KMS-11 (cell line): ENCODE data around the gene SFXN2.

Source experiments
- H2AFZ ChIP-seq: fragments of 200-600 bp; sonication (generic); 2 replicates; pipeline ENCODE4 v1.6.1; 2016; ENCODE audit warnings: antibody characterized with exemption, mixed run types, low read depth
- H3K27ac ChIP-seq: fragments of 200-600 bp; sonication (generic); 2 replicates; pipeline ENCODE4 v1.6.1; 2016; ENCODE audit warnings: mild to moderate bottlenecking, mixed run types
- H3K27me3 ChIP-seq: fragments of 200-600 bp; sonication (generic); 2 replicates; pipeline ENCODE4 v1.6.1; 2017; ENCODE audit warnings: mild to moderate bottlenecking, low read depth, mixed run types, moderate library complexity; ENCODE audit not compliant: insufficient read depth
- H3K36me3 ChIP-seq: fragments of 200-600 bp; sonication (generic); 2 replicates; pipeline ENCODE4 v1.6.1; 2017; ENCODE audit warnings: mild to moderate bottlenecking, mixed run types; ENCODE audit not compliant: insufficient read depth
- H3K4me1 ChIP-seq: fragments of 200-600 bp; sonication (generic); 2 replicates; pipeline ENCODE4 v1.6.1; 2016; ENCODE audit warnings: mild to moderate bottlenecking, low read depth, mixed run types; ENCODE audit not compliant: poor library complexity, severe bottlenecking
- H3K4me2 ChIP-seq: fragments of 200-600 bp; sonication (generic); 2 replicates; pipeline ENCODE4 v1.7.0; 2016; ENCODE audit warnings: mild to moderate bottlenecking, mixed run types
- H3K4me3 ChIP-seq: fragments of 200-600 bp; sonication (generic); IDR thresholded peaks from 2 replicates; pipeline ENCODE4 v1.6.1; 2017; ENCODE audit warnings: low read depth, low read length, mixed read lengths; ENCODE audit not compliant: insufficient read depth
- H3K79me2 ChIP-seq: fragments of 200-600 bp; sonication (generic); 2 replicates; pipeline ENCODE4 v1.6.1; 2016; ENCODE audit warnings: low read depth, mixed run types; ENCODE audit not compliant: insufficient read depth
- H3K9ac ChIP-seq: fragments of 200-600 bp; sonication (generic); 2 replicates; pipeline ENCODE4 v1.6.1; 2016; ENCODE audit warnings: mild to moderate bottlenecking, mixed run types
- H4K20me1 ChIP-seq: fragments of 200-600 bp; sonication (generic); 2 replicates; pipeline ENCODE4 v1.6.1; 2016; ENCODE audit warnings: mild to moderate bottlenecking, mixed run types; ENCODE audit not compliant: insufficient read depth
- TF ChIP-seq, protein P1 (sequence below): fragments of 200-600 bp; sonication (generic); conservative IDR thresholded peaks from 2 replicates; pipeline ENCODE4 v1.6.1; 2017; ENCODE audit warnings: low read depth, mild to moderate bottlenecking, antibody characterized with exemption, low read length, moderate library complexity, mixed read lengths

SFXN2 gene

DNA sequence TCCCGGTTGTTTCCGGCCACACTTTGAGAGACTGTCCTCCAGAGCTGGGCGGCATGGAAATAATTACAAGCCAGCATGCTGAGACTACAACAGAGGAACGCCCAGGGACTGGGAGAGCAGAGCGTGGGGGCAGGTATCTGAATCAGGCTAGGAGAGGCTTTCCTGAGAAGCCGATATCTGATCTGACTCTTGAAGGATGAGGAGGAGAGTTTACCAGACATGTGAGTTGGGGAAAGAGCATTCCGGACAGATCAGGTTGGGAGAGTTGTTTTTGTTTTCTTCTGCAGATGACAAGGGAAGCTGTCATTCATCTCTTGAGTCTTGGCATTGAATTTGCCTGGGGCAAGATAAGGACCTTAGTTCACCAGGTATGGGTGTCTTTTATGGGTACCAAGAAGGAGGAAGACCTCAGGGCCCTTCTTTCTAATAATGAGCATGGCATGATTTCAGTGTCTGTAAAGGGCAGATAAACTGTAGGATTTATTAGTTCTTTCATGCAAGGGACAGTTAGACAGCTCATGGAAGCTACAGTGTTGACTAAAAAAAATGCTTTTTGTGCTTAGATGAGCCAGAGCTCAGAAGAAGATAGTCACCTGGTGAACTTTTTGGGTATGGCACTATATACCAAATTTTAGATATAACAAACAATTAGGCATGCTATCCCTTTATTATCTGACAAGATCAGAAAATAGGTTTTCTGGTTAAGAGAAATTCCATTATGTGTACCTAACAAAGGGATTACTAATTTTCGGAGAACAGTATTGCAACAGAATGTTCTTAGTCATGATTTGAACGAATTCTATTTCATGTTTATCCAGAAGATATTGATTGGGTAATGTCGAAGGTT, 65.5 kb downstream of the SFXN2 start:
- H2AFZ ChIP-seq = no peak overlapping the region
- H3K79me2 ChIP-seq = peaks cover 45% of the 10 kb centered on the region; the same call in 1 of the 2 replicates
- H4K20me1 ChIP-seq = no peaks in the 10 kb centered on the region
- TF ChIP-seq, protein P1, sequence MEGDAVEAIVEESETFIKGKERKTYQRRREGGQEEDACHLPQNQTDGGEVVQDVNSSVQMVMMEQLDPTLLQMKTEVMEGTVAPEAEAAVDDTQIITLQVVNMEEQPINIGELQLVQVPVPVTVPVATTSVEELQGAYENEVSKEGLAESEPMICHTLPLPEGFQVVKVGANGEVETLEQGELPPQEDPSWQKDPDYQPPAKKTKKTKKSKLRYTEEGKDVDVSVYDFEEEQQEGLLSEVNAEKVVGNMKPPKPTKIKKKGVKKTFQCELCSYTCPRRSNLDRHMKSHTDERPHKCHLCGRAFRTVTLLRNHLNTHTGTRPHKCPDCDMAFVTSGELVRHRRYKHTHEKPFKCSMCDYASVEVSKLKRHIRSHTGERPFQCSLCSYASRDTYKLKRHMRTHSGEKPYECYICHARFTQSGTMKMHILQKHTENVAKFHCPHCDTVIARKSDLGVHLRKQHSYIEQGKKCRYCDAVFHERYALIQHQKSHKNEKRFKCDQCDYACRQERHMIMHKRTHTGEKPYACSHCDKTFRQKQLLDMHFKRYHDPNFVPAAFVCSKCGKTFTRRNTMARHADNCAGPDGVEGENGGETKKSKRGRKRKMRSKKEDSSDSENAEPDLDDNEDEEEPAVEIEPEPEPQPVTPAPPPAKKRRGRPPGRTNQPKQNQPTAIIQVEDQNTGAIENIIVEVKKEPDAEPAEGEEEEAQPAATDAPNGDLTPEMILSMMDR = no peak
- H3K4me1 ChIP-seq = peaks cover 71% of the 10 kb centered on the region
- H3K27ac ChIP-seq = no peak overlapping the region
- no peak overlapping the region for H3K4me2 ChIP-seq
- no peaks in the 10 kb centered on the region for H3K27me3 ChIP-seq
- no peak overlapping the region for H3K9ac ChIP-seq
- no peak overlapping the region for H3K4me3 ChIP-seq
- no peaks in the 10 kb centered on the region for H3K36me3 ChIP-seq

- Histone ChIP-seq H3K4me3 (no peak overlapping the region), H2AFZ (no peak overlapping the region), H3K79me2 (peaks cover 40% of the 10 kb centered on the region; the same call in 1 of the 2 replicates), H4K20me1 (no peaks in the 10 kb centered on the region), H3K27ac (no peak overlapping the region), H3K4me1 (peaks cover 65% of the 10 kb centered on the region), H3K9ac (no peak overlapping the region), H3K36me3 (no peaks in the 10 kb centered on the region), H3K27me3 (no peaks in the 10 kb centered on the region), H3K4me2 (no peak overlapping the region)
- TF ChIP-seq, protein P1 = no peak
These were observed 66.0 kb downstream of the SFXN2 start for GRCh38 chr10:102780527-102780808.

DNA sequence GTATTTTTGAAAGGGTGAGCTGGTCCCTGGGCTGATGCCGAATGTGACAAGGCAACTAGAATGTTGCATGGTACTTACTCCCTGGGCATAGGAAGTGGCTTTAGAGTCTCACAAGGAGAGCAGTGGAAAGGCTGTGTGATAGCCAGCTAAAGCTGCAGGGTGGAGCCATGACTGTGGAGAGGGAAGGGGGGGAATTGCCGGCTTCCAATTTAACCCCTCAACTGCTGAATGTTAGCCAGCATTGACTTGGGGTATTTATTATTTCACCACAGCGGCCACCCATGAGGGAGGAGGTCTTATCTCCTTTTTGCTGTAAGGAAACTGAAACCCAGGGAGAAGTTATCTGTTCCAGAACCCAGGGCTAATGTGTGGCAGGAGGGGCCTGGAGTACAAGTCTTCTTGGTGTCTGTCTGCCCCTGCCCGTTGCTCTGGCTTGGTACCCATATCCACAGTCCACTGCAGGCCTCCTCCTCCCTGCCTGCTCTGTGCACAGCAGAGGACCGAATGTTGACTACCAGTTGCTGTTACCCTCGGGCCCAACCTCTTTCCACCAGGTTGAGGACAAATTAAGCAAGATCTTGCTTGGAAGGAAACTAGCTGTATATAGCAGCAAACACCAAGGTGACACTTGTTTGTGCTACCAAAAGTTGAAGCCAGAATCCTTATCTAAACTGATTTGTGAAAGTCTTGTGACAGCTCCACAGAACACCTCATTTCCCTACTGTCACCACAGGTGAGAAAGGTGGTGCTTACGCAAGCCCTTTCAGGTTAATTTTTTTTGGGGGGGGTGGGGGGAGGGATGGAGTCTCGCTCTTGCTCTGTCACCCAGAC, 66.9 kb downstream of the SFXN2 start:
- peak overlapping the region; percentile 34; the same call in 1 of the 2 replicates for H3K4me2 ChIP-seq
- no peaks in the 10 kb centered on the region for H4K20me1 ChIP-seq
- no peaks in the 10 kb centered on the region for H3K36me3 ChIP-seq
- no peak overlapping the region for H3K27ac ChIP-seq
- no peaks in the 10 kb centered on the region for H3K27me3 ChIP-seq
- TF ChIP-seq, protein P1 = no peak
- H3K9ac ChIP-seq = no peak overlapping the region
- H3K4me1 ChIP-seq = peaks cover 57% of the 10 kb centered on the region
- no peak overlapping the region for H3K4me3 ChIP-seq
- peaks cover 31% of the 10 kb centered on the region; the same call in 1 of the 2 replicates for H3K79me2 ChIP-seq
- no peak overlapping the region for H2AFZ ChIP-seq

DNA sequence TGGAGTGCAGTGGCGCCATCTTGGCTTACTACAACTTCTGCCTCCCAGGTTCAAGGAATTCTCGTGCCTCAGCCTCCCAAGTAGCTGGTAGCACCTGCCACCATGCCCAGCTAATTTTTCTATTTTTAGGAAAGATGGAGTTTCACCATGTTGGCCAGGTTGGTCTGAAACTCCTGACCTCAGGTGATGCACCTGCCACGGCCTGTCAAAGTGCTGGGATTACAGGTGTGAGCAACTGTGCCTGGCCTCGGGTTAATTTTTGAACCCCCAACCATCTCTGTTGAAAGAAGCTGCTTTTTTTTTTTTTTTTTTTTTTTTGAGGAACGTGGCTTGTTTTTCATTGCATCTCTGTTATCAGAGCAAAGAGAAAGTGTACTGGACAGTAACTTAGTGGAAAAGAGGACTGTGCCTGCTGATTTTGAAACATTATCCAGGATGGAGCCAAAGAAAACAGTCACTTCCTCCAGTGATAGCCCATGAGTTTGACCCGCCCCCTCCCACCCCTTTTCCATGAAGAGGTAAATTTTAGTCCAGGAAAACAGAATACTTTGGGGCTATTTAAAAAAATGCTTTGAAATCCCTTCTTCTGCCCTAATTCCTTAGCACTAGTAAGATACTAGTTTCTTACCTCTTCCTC, 67.6 kb downstream of the SFXN2 start:
- peaks cover 49% of the 10 kb centered on the region for H3K4me1 ChIP-seq
- no peaks in the 10 kb centered on the region for H3K27me3 ChIP-seq
- H3K9ac ChIP-seq = no peak overlapping the region
- TF ChIP-seq, protein P1 = no peak
- H3K27ac ChIP-seq = no peak overlapping the region
- peak overlapping the region; percentile 34; the same call in 1 of the 2 replicates for H3K4me2 ChIP-seq
- H4K20me1 ChIP-seq = no peaks in the 10 kb centered on the region
- no peak overlapping the region for H3K4me3 ChIP-seq
- no peak overlapping the region for H2AFZ ChIP-seq
- H3K36me3 ChIP-seq = no peaks in the 10 kb centered on the region
- H3K79me2 ChIP-seq = peaks cover 28% of the 10 kb centered on the region; the same call in 1 of the 2 replicates
